ENCODE data around the gene KRTAP20-4. TPM values are rescaled to one million over a fixed set of nuclear protein-coding genes. Genes with fewer than 3 reads are reported as not detected.

KRTAP20-4 gene
- total RNA-seq: not detected in 2 replicates

DNA sequence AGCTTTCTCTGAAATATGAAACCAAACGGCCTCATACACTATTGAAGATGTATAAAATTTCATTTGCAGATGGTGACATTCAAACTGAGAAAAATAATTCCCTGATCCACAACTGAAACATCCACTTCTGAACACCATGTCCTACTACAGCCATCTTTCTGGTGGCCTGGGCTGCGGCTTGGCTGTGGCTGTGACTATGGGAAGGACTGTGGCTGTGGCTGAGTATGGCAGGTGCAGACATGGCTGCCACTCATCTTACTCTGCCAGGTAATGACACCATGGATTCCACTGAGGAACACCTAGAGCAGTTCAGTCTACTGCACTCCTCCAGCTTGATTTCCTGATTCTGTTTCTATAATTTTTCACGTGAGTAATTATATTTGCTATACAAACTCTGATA is at the start of gene KRTAP20-4:
Gene KRTAP20-4, plus strand, starts transcription at position 106 of the 400 bp plus-strand sequence.

GRCh38 chr21:30590297-30590696 is 30.1 kb upstream of the KRTAP20-4 start, which contains the start of gene KRTAP22-2:
Gene KRTAP22-2, minus strand, starts transcription at chr21:30590397.

DNA sequence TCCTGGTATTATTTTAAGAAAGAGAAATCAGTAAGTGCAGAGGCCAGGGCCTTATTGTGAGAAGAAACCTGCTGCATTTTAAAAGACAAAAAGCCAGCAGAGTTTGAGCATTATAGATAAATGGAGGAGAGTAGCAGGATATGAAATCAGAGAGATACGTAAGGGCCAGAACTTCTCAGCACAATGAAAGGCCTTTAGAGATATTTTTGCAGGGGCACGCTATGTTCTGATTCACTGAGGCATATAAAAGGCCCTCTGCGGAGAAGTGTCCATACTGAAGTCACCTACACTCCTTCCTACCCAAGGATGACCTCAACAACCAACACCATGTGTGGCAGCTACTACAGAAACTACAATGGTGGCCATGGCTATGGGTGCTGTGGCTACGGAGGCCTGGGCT is 28.3 kb upstream of the KRTAP20-4 start, which contains the start of gene KRTAP6-3:
Gene KRTAP6-3, plus strand, starts transcription at position 301 of the 400 bp plus-strand sequence. Its CDS starts 6 bp downstream, at position 307.

GRCh38 chr21:30598802-30599201 is 21.6 kb upstream of the KRTAP20-4 start, which contains the start of gene KRTAP6-2:
Gene KRTAP6-2, minus strand, starts transcription at chr21:30598902. Its CDS starts 28 bp downstream, at chr21:30598874.

GRCh38 chr21:30600787-30601186 is 19.6 kb upstream of the KRTAP20-4 start, which contains the start of gene KRTAP22-1:
Gene KRTAP22-1, plus strand, starts transcription at chr21:30601087.

GRCh38 chr21:30613836-30614235 is 6.6 kb upstream of the KRTAP20-4 start, which contains the start of gene KRTAP6-1:
Gene KRTAP6-1, minus strand, starts transcription at chr21:30613930. Its CDS starts 26 bp downstream, at chr21:30613904.

GRCh38 chr21:30616125-30616524 is 4.3 kb upstream of the KRTAP20-4 start, which contains the start of gene KRTAP20-1:
Gene KRTAP20-1, plus strand, starts transcription at chr21:30616425. Its CDS starts 30 bp downstream, at chr21:30616455.

GRCh38 chr21:30634906-30635305 is 14.5 kb downstream of the KRTAP20-4 start, which contains the start of gene KRTAP20-2:
Gene KRTAP20-2, plus strand, starts transcription at chr21:30635206. Its CDS starts 58 bp downstream, at chr21:30635264.

DNA sequence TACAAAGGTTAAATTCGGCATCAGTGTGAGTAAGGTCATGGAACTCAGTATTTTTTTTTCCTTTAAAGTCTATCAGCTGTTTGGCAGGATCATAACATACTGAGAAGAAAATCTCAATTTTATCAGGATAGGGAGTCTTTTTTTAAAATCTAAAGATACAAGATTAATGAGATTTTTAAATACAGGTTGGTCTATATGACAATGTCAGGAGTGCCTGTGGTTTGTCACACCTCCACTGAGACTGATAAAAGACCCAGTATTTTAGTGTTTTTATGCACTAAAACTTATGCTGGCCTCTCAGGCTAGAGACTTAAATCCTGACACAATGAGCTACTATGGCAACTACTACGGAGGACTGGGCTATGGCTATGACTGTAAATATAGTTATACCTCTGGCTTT is 22.1 kb downstream of the KRTAP20-4 start, which contains the start of gene KRTAP20-3:
Gene KRTAP20-3, plus strand, starts transcription at position 301 of the 400 bp plus-strand sequence.

Other genes with a start within 250 kb of the KRTAP20-4 start
- not detected in 2 replicates for gene KRTAP13-2, start 248.4 kb upstream of the KRTAP20-4 start, total RNA-seq
- gene KRTAP13-1, start 224.6 kb upstream of the KRTAP20-4 start, total RNA-seq: not detected in 2 replicates
- not detected in 2 replicates for gene KRTAP13-3, start 194.7 kb upstream of the KRTAP20-4 start, total RNA-seq
- gene KRTAP13-4, start 190.4 kb upstream of the KRTAP20-4 start, total RNA-seq: not detected in 2 replicates
- gene KRTAP15-1, start 180.4 kb upstream of the KRTAP20-4 start, total RNA-seq: not detected in 2 replicates
- not detected in 2 replicates for gene KRTAP19-1, start 140.3 kb upstream of the KRTAP20-4 start, total RNA-seq
- not detected in 2 replicates for gene KRTAP19-2, start 133.2 kb upstream of the KRTAP20-4 start, total RNA-seq
- not detected in 2 replicates for gene KRTAP19-3, start 128.6 kb upstream of the KRTAP20-4 start, total RNA-seq
- gene KRTAP19-4, start 123.5 kb upstream of the KRTAP20-4 start, total RNA-seq: not detected in 2 replicates
- gene KRTAP19-5, start 118.5 kb upstream of the KRTAP20-4 start, total RNA-seq: not detected in 2 replicates
- not detected in 2 replicates for gene KRTAP19-6, start 78.8 kb upstream of the KRTAP20-4 start, total RNA-seq
- not detected in 2 replicates for gene KRTAP19-7, start 59.3 kb upstream of the KRTAP20-4 start, total RNA-seq
- gene KRTAP22-2, start 30.2 kb upstream of the KRTAP20-4 start, total RNA-seq: not detected in 2 replicates
- not detected in 2 replicates for gene KRTAP6-3, start 28.2 kb upstream of the KRTAP20-4 start, total RNA-seq
- gene KRTAP6-2, start 21.7 kb upstream of the KRTAP20-4 start, total RNA-seq: not detected in 2 replicates
- not detected in 2 replicates for gene KRTAP22-1, start 19.5 kb upstream of the KRTAP20-4 start, total RNA-seq
- gene KRTAP6-1, start 6.7 kb upstream of the KRTAP20-4 start, total RNA-seq: not detected in 2 replicates
- not detected in 2 replicates for gene KRTAP20-1, start 4.2 kb upstream of the KRTAP20-4 start, total RNA-seq
- not detected in 2 replicates for gene KRTAP20-2, start 14.6 kb downstream of the KRTAP20-4 start, total RNA-seq
- not detected in 2 replicates for gene KRTAP20-3, start 22.2 kb downstream of the KRTAP20-4 start, total RNA-seq
- not detected in 2 replicates for gene KRTAP21-3, start 98.2 kb downstream of the KRTAP20-4 start, total RNA-seq
- not detected in 2 replicates for gene KRTAP21-2, start 126.6 kb downstream of the KRTAP20-4 start, total RNA-seq
- gene KRTAP21-1, start 134.8 kb downstream of the KRTAP20-4 start, total RNA-seq: not detected in 2 replicates
- gene KRTAP8-1, start 192.6 kb downstream of the KRTAP20-4 start, total RNA-seq: not detected in 2 replicates
- gene KRTAP7-1, start 209.1 kb downstream of the KRTAP20-4 start, total RNA-seq: not detected in 2 replicates